Measurements from ENCODE around the gene GCNA. TPM values are rescaled to one million over a fixed set of nuclear protein-coding genes. Genes with fewer than 3 reads are reported as not detected.

The GCNA gene
- total and polyA plus RNA-seq, 2 experiments from 2014 or later = 0.38 to 5.2 TPM

DNA sequence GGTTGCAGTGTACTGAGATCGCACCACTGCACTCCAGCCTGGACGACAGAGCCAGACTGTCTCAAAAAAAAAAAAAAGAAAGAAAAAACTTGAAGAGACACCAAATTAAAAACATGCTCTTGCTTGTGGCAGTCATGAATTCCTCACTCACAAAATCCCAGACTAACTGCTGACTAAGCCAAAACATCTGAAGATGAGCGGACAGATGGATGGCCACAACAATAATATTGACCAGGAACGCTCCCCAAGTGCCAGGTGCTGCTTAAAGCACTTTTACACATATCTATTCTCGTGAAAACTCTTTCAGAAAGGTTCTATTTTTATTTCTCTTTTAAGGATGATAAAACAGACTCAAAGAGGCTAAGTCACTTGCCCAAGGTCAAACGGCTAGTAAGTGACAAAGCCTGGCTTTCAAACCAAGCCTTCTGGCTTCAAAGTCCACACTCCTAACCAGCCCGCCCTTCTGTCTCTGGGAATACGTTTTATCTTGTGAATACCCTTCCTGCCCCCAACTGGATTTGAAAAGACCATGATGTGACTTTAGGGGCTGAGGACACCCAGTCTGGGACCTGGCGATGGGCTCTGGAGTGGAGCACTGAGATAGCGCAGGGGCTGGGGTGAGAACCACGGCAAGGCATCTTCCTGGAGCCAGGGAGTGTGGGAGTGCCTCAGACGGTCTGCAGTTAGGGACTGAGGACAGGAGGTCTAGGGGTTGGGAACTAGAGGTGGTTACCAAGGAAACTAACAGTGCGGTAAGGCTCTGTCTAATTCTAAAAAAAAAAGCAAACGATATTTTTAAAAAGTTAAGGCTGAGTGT is 49.6 kb downstream of the GCNA start:
- TF ChIP-seq, protein P1, sequence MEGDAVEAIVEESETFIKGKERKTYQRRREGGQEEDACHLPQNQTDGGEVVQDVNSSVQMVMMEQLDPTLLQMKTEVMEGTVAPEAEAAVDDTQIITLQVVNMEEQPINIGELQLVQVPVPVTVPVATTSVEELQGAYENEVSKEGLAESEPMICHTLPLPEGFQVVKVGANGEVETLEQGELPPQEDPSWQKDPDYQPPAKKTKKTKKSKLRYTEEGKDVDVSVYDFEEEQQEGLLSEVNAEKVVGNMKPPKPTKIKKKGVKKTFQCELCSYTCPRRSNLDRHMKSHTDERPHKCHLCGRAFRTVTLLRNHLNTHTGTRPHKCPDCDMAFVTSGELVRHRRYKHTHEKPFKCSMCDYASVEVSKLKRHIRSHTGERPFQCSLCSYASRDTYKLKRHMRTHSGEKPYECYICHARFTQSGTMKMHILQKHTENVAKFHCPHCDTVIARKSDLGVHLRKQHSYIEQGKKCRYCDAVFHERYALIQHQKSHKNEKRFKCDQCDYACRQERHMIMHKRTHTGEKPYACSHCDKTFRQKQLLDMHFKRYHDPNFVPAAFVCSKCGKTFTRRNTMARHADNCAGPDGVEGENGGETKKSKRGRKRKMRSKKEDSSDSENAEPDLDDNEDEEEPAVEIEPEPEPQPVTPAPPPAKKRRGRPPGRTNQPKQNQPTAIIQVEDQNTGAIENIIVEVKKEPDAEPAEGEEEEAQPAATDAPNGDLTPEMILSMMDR (IDR thresholded peaks at IDR 0.05; ENCODE audit: low read depth, low read length) = no peak

DNA sequence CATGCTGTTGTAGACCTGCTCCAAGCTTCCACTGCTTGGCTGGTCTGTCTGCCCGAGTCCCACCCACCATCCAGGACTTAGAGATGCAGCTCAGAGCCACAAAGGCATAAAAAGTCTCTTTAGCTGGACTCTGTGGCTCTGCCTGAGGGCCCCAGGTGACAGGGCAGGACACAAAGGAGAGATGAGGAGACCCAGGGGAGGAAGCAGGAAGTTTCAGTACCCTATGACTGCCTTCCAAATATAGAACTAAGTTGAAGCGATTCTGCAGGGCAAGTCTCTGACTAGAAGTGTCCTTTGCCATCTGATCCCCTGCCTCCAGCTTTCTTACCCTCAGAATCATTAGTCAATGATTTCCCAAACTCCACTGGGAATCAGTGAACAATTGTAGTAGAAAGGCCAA is 51.2 kb downstream of the GCNA start:
- DNase-seq (ENCODE audit: low read depth in 1 of 2, low spot score in 1 of 2) = no peak
- Histone ChIP-seq H3K27me3 (no peaks in the 10 kb centered on the region), H3K36me3 (no peaks in the 10 kb centered on the region), H3K4me3 (no peak overlapping the region), H3K4me1 (ENCODE audit: low read depth) (peaks cover 16% of the 10 kb centered on the region), H3K27ac (no peak overlapping the region), H3K9me3 (ENCODE audit: low read depth) (no peaks in the 10 kb centered on the region)
- TF ChIP-seq, protein P1 (IDR thresholded peaks at IDR 0.05; ENCODE audit: low read depth, low read length) = no peak

More for the DNA sequence above, 49.6 kb downstream of the GCNA start:
- Histone ChIP-seq H3K9me3 (ENCODE audit: low read depth) (no peaks in the 10 kb centered on the region), H3K27ac (no peak overlapping the region), H3K27me3 (no peaks in the 10 kb centered on the region), H3K36me3 (no peaks in the 10 kb centered on the region), H3K4me3 (no peak overlapping the region), H3K4me1 (ENCODE audit: low read depth) (peaks cover 4% of the 10 kb centered on the region)
- DNase-seq (ENCODE audit: low read depth in 1 of 2, low spot score in 1 of 2) = no peak

DNA sequence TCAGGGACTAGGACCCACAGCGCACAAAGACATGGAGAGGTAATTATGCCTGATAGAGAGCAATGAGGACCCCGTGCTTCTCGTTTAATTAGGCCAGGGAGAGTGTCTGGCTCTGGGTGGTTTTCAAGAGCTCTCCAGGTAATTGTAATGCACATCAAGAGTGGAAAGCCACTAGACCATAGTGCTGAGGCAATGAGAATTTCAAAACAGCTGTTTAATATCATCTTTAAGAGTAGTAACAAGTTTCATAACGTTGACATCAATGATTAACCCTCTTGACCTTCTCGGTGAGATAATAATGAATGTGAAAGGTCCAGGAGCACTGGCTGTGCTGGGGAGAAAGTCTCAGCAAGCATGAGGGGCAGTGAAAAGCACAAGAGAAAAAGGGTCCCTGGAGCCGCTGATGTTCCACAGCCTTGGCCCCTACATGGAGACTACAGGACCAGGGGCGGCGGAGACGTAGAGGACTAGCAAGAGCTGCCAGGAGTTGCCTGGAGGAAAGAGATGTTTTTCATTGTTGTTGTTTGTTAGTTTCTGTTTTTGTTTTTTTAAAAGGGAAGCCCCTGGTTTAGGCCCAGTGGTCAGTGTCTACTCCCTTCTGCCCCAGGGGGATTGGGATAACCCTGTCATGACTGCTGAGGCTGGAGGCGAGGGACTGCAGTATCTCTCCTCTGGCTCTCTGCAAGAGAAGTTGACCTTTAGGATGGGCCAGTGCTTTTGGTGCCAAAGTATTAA is 54.9 kb downstream of the GCNA start:
- H3K9me3 ChIP-seq (ENCODE audit: low read depth) = no peaks in the 10 kb centered on the region
- no peak overlapping the region for H3K4me3 ChIP-seq
- H3K27me3 ChIP-seq = no peaks in the 10 kb centered on the region
- peak in 1 of 2 donors; percentile 30 for DNase-seq (ENCODE audit: low read depth in 1 of 2, low spot score in 1 of 2)
- TF ChIP-seq, protein P1 (IDR thresholded peaks at IDR 0.05; ENCODE audit: low read depth, low read length) = no peak
- H3K4me1 ChIP-seq (ENCODE audit: low read depth) = peaks cover 17% of the 10 kb centered on the region
- peak overlapping the region; percentile 76 for H3K27ac ChIP-seq
- H3K36me3 ChIP-seq = no peaks in the 10 kb centered on the region

DNA sequence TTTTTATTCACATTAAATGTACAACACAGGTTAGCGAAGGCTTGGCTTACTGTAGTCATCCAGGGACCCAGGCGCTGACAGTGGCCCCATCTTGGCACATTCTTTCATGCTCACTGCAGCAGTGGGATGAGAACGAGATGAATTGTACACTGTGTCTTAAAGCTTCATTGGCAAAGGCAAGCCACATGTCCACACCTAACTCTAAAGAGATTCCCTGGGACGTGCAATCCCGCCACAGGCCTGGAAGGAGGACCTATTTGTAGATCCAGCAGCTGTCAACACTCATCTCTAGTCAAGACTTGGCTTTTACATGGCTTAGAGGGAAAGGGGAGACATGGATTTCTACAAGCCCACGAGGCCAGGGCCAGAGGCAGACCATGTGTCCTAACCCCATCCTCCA is 56.1 kb downstream of the GCNA start:
- DNase-seq (ENCODE audit: low read depth in 1 of 2, low spot score in 1 of 2) = peak; percentile 9 to 69
- H3K27ac ChIP-seq = peak overlapping the region; percentile 2
- TF ChIP-seq, protein P1 (IDR thresholded peaks at IDR 0.05; ENCODE audit: low read depth, low read length) = no peak
- peaks cover 17% of the 10 kb centered on the region for H3K4me1 ChIP-seq (ENCODE audit: low read depth)
- no peaks in the 10 kb centered on the region for H3K27me3 ChIP-seq
- H3K36me3 ChIP-seq = no peaks in the 10 kb centered on the region
- no peak overlapping the region for H3K4me3 ChIP-seq
- no peaks in the 10 kb centered on the region for H3K9me3 ChIP-seq (ENCODE audit: low read depth)

DNA sequence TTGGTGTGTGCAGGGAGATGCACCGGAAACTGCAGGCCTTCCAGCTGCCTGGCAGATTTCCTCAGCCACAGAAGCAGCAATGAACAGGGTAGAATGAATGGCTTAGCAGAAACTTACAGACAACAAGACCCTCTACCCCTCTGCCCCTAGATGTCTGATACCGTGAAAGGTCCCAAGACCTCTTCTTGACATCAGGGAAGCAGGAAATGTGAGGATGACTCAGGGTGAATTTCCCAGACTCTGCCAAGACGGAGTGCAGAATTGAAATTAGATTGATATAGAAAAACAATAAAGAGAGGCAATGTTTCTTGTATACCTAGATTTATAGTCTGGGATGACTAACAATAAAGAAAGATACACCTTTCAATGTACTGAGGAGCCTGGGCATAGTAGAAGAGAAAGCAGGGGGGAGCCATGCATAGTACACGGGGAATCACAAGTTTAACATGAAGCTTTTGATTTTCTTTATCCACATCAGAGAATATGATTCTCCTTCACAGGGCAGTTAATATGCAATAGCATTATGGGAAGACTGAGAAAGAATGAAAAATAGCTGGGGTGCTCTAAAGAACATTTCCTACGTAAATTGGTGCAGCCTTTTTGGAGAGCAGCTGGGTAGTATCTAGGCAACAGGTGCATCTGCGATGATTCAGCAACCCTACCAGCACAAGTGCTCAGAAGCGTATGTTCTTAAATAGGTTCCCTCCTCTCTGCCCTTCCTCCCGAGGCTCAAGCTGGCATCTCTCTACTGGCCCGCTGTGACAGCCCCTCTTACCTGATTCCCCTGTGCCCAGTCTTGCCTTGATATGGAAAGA is 58.4 kb downstream of the GCNA start:
- no peaks in the 10 kb centered on the region for H3K27me3 ChIP-seq
- no peaks in the 10 kb centered on the region for H3K9me3 ChIP-seq (ENCODE audit: low read depth)
- TF ChIP-seq, protein P1 (IDR thresholded peaks at IDR 0.05; ENCODE audit: low read depth, low read length) = no peak
- DNase-seq (ENCODE audit: low read depth in 1 of 2, low spot score in 1 of 2) = no peak
- H3K4me1 ChIP-seq (ENCODE audit: low read depth) = peaks cover 17% of the 10 kb centered on the region
- H3K36me3 ChIP-seq = no peaks in the 10 kb centered on the region
- no peak overlapping the region for H3K27ac ChIP-seq
- H3K4me3 ChIP-seq = no peak overlapping the region
